Naive B cell (primary cell): ENCODE data around the gene TNF. TPM values are rescaled to one million over a fixed set of nuclear protein-coding genes. Genes with fewer than 3 reads are reported as not detected.

Experiments used
- ATAC-seq, 2 donors: fragments of 150-1000 bp; cut with Tn5 transposase; 2 replicates each; pipeline ENCODE4 v1.10.0; 2021; ENCODE audit warnings: low read depth in 2 of 2, mild to moderate bottlenecking in 2 of 2, moderate library complexity in 2 of 2
- DNase-seq: peaks from one replicate; pipeline ENCODE4 v3.0.0; 2022
- H3K27ac Mint-ChIP-seq, 6 donors: one replicate each; pipeline ENCODE4 v1.8.0; 2020 to 2022; ENCODE audit warnings: mild to moderate bottlenecking in 6 of 6, mixed read lengths in 6 of 6, moderate library complexity in 5 of 6, inconsistent platforms in 2 of 6
- H3K27me3 Mint-ChIP-seq, 3 donors: one replicate each; pipeline ENCODE4 v1.8.0; 2021 to 2022; ENCODE audit warnings: mixed read lengths in 3 of 3, mild to moderate bottlenecking in 1 of 3
- H3K36me3 Mint-ChIP-seq, 2 donors: one replicate each; pipeline ENCODE4 v1.8.0; 2020 to 2022; ENCODE audit warnings: mixed read lengths in 2 of 2, inconsistent platforms in 1 of 2, mild to moderate bottlenecking in 1 of 2
- H3K4me1 Mint-ChIP-seq, 3 donors: one replicate each; pipeline ENCODE4 v1.8.0; 2020 to 2022; ENCODE audit warnings: mixed read lengths in 3 of 3, inconsistent platforms in 1 of 3, mild to moderate bottlenecking in 1 of 3, moderate library complexity in 1 of 3
- H3K4me3 Mint-ChIP-seq, 8 donors: one replicate each; pipeline ENCODE4 v1.8.0; 2020 to 2022; ENCODE audit warnings: mild to moderate bottlenecking in 8 of 8, mixed read lengths in 8 of 8, moderate library complexity in 8 of 8, inconsistent platforms in 2 of 8
- H3K9me3 Mint-ChIP-seq, 7 donors: one replicate each; pipeline ENCODE4 v1.8.0; 2020 to 2022; ENCODE audit warnings: mixed read lengths in 7 of 7, mild to moderate bottlenecking in 5 of 7, inconsistent platforms in 2 of 7, moderate library complexity in 1 of 7
- polyA plus RNA-seq, 6 donors: library from polyadenylated mRNA; unstranded; fragments of 300-500 nt; fragmentation: Illumina TruSeq; gene quantifications; one replicate each; pipeline ENCODE4 v1.2.3, GENCODE V29; 2021; ENCODE audit warnings: low read depth in 6 of 6

TNF gene
- polyA plus RNA-seq: 1 to 10 TPM; 1.1 to 5.2 (median 2.6) TPM

DNA sequence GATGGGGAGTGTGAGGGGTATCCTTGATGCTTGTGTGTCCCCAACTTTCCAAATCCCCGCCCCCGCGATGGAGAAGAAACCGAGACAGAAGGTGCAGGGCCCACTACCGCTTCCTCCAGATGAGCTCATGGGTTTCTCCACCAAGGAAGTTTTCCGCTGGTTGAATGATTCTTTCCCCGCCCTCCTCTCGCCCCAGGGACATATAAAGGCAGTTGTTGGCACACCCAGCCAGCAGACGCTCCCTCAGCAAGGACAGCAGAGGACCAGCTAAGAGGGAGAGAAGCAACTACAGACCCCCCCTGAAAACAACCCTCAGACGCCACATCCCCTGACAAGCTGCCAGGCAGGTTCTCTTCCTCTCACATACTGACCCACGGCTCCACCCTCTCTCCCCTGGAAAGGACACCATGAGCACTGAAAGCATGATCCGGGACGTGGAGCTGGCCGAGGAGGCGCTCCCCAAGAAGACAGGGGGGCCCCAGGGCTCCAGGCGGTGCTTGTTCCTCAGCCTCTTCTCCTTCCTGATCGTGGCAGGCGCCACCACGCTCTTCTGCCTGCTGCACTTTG is at the start of gene TNF:
Gene TNF (plus strand): TSS at position 231 of the 567 bp plus-strand sequence. CDS start 177 bp downstream, at position 408.
- ATAC-seq (peak; percentile 20 to 32), DNase-seq (peak; percentile 65)
- Mint-ChIP-seq H3K4me3 (peak within 1 kb of the TSS; percentile 89 to 100 (median 98)), H3K4me1 (peaks cover 84 to 97% (median 93%) of the 10 kb centered on the region in 3 donors), H3K27me3 (no peaks in the 10 kb centered on the region), H3K9me3 (no peaks in the 10 kb centered on the region), H3K27ac (peak within 1 kb of the TSS; percentile 87 to 99 (median 97)), H3K36me3 (peaks cover 0 to 8% of the 10 kb centered on the region in 2 donors)

DNA sequence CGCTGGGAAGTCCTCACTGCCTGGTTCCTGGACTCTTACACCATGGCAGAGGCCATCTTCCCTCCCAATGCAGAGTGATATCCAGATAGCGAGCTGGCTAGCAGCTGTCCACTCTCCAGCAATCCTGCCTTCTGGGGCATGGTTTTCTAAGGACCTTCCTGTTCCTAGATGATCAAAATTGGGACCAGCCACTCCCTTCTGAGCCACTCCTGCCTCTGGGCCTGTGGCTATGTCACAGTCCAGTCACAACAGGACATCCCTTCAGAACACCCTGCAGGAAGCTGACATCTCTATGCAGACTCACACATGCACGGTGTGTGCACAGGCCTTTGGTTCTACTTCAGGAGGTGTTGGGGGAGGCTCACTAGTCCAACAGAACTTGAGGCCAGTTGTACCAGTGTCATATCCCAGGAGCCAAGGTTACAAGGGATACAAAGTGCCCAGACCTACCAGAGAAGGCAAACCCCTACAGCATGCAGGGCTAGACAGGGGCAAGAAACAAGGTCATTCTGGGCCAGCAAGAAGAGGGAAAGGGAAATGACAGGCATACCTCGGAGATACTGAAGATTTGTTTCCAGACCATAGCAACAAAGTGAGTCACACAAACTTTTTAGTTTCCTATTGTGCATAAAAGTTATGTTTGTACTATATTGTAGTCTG is 49.3 kb upstream of the TNF start:
- Mint-ChIP-seq H3K27ac (peak overlapping the region in 2 of 6 donors; percentile 27 to 83), H3K27me3 (no peaks in the 10 kb centered on the region), H3K4me1 (peaks cover 0 to 7% (median 5%) of the 10 kb centered on the region in 3 donors)

GRCh38 chr6:31528307-31528777 is 47.0 kb upstream of the TNF start:
- H3K36me3 Mint-ChIP-seq: peaks cover 6 to 13% of the 10 kb centered on the region in 2 donors
- no peak overlapping the region for H3K4me3 Mint-ChIP-seq
- H3K27ac Mint-ChIP-seq: peak overlapping the region in 3 of 6 donors; percentile 32 to 78 (median 53)
- peaks cover 2 to 12% (median 9%) of the 10 kb centered on the region in 3 donors for H3K4me1 Mint-ChIP-seq
- H3K9me3 Mint-ChIP-seq: no peaks in the 10 kb centered on the region
- ATAC-seq: no peak
- no peak for DNase-seq
- H3K27me3 Mint-ChIP-seq: no peaks in the 10 kb centered on the region

More for the DNA sequence above, 49.3 kb upstream of the TNF start:
- H3K4me3 Mint-ChIP-seq: peak overlapping the region in 1 of 8 donors; percentile 57
- ATAC-seq (no peak), DNase-seq (no peak)
- H3K36me3 Mint-ChIP-seq: peaks cover 6 to 11% of the 10 kb centered on the region in 2 donors
- no peaks in the 10 kb centered on the region for H3K9me3 Mint-ChIP-seq

DNA sequence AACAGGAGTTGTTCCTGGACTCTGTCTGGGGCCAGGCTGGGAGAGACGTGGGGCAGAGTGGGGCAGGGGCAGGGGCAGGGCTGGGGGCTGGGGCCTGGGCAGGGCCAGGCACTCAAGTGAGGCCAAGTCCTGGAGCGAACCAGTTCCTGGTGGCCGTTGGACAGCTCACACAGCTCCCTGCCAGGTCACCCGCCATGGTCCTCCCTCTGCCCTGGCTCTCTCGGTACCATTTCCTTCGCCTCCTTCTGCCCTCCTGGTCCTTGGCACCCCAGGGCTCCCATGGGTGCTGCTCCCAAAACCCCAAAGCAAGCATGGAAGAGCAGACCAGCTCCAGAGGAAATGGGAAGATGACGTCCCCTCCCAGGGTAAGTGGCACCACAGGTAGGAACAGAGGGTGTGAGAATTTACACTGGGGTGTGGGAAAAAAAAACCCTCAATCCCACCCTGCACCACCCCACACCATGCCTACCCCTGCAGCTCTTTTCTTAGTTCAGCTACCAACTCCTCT is 46.5 kb upstream of the TNF start, which contains the start of gene MCCD1:
Gene MCCD1 (plus strand): TSS at position 142 of the 508 bp plus-strand sequence. CDS start 53 bp downstream, at position 195.
- Mint-ChIP-seq H3K27ac (peak within 1 kb of the TSS in 4 of 6 donors; percentile 22 to 78 (median 42)), H3K9me3 (no peaks in the 10 kb centered on the region), H3K4me3 (no peak within 1 kb of the TSS), H3K4me1 (peaks cover 4 to 14% (median 9%) of the 10 kb centered on the region in 3 donors), H3K36me3 (peaks cover 6 to 13% of the 10 kb centered on the region in 2 donors), H3K27me3 (no peaks in the 10 kb centered on the region)
- DNase-seq (no peak), ATAC-seq (no peak)

GRCh38 chr6:31529329-31530150 is 45.8 kb upstream of the TNF start:
- DNase-seq (no peak), ATAC-seq (no peak)
- Mint-ChIP-seq H3K27me3 (no peaks in the 10 kb centered on the region), H3K4me3 (no peak overlapping the region), H3K4me1 (peaks cover 8 to 14% (median 9%) of the 10 kb centered on the region in 3 donors), H3K9me3 (no peaks in the 10 kb centered on the region), H3K36me3 (peaks cover 6 to 13% of the 10 kb centered on the region in 2 donors), H3K27ac (peak overlapping the region in 3 of 6 donors; percentile 12 to 53 (median 22))

DNA sequence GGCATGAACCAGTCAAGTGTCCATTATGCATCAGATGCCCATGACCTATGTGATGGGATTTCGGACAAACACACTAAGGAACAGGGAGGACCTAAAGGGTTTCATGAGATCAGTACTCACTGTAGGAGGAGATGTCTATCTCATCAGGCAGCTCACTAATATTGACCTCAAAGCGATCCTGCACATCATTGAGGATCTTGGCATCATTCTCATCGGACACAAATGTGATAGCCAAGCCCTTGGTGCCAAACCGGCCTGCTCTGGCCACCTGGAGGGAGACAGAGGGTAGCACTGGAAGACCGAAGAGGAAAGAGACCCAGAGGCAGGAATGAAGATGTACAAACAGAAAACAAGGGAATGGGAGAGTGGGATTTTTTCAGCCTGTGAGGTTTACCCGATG is 44.7 kb upstream of the TNF start:
- H3K27me3 Mint-ChIP-seq: no peaks in the 10 kb centered on the region
- DNase-seq: no peak
- H3K4me3 Mint-ChIP-seq: no peak overlapping the region
- peaks cover 10 to 14% (median 11%) of the 10 kb centered on the region in 3 donors for H3K4me1 Mint-ChIP-seq
- H3K36me3 Mint-ChIP-seq: peaks cover 11 to 13% of the 10 kb centered on the region in 2 donors
- no peaks in the 10 kb centered on the region for H3K9me3 Mint-ChIP-seq
- peak overlapping the region in 2 of 6 donors; percentile 4 to 67 for H3K27ac Mint-ChIP-seq
- no peak for ATAC-seq

DNA sequence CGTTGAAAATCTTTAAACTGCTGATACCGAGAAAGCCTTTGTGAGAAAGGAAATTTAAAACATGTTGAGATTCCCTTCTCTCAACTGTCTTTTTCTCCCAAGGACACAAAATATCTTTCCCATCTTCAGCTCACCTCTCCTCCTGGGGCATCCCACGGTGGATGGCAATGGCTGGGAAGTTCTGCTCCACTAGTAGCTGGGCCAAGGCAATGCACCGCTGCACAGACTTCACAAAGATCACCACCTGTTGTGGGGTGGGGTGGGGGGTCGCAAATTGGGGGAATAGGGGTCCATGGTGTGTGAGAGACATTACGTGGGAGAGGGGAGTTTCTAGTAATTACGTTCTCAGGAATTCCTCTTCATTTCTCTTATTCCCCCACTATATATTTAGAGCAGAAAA is 44.2 kb upstream of the TNF start:
- H3K36me3 Mint-ChIP-seq: peaks cover 13 to 16% of the 10 kb centered on the region in 2 donors
- peak overlapping the region in 1 of 6 donors; percentile 67 for H3K27ac Mint-ChIP-seq
- H3K9me3 Mint-ChIP-seq: no peaks in the 10 kb centered on the region
- peaks cover 15 to 18% (median 16%) of the 10 kb centered on the region in 3 donors for H3K4me1 Mint-ChIP-seq
- no peaks in the 10 kb centered on the region for H3K27me3 Mint-ChIP-seq
- H3K4me3 Mint-ChIP-seq: no peak overlapping the region
- DNase-seq: no peak
- no peak for ATAC-seq

- no peak for ATAC-seq
- no peaks in the 10 kb centered on the region for H3K27me3 Mint-ChIP-seq
- peaks cover 17 to 19% (median 18%) of the 10 kb centered on the region in 3 donors for H3K4me1 Mint-ChIP-seq
- no peaks in the 10 kb centered on the region for H3K9me3 Mint-ChIP-seq
- no peak for DNase-seq
- peaks cover 13 to 21% of the 10 kb centered on the region in 2 donors for H3K36me3 Mint-ChIP-seq
- peak overlapping the region in 3 of 6 donors; percentile 7 to 36 (median 22) for H3K27ac Mint-ChIP-seq
- no peak overlapping the region for H3K4me3 Mint-ChIP-seq
Observed at GRCh38 chr6:31531771-31532643, 43.4 kb upstream of the TNF start.

DNA sequence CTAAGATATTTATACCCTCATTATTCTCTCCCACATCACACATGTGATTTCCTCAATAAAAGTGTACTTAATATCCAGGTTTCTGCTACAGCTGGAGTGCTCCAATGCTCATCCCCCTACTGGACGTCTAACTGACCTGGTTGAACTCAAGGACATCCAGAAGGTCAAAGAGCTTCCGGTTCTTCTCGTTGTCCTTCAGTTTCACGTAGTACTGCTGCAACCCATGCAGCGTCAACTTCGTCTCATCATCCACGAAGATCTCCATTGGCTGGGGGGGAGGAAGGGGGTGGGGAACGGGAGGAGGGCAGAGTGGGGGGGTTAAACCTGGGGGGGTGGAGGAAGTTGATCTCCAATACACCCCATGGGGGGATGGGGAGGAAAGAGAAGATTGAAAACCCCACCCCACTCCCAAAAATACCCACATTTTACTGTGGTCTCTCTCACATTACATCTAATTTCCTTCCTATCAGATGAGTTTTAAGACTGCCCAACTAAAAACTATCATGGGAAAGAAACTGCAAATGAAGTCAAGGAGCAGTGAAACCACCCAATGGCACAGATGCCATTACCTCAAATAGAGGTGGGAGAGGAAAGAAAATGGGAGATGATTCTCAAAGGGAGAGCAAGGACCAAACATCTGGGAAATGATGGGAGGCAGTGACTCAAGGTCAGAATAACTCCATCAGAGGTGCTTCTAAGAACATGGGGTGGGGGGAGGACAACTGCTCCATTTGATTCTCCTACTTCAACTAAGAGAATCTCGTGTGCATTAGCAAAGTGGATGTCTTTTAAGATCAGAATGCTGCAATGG is 42.5 kb upstream of the TNF start:
- H3K36me3 Mint-ChIP-seq: peaks cover 13 to 21% of the 10 kb centered on the region in 2 donors
- no peaks in the 10 kb centered on the region for H3K9me3 Mint-ChIP-seq
- no peak for DNase-seq
- H3K4me1 Mint-ChIP-seq: peaks cover 17 to 19% (median 18%) of the 10 kb centered on the region in 3 donors
- no peak for ATAC-seq
- no peaks in the 10 kb centered on the region for H3K27me3 Mint-ChIP-seq
- peak overlapping the region in 1 of 6 donors; percentile 36 for H3K27ac Mint-ChIP-seq
- peak overlapping the region in 1 of 8 donors; percentile 64 for H3K4me3 Mint-ChIP-seq

- Mint-ChIP-seq H3K36me3 (peaks cover 16 to 21% of the 10 kb centered on the region in 2 donors), H3K4me3 (peak overlapping the region in 1 of 8 donors; percentile 64), H3K9me3 (no peaks in the 10 kb centered on the region), H3K27me3 (no peaks in the 10 kb centered on the region), H3K27ac (no peak overlapping the region), H3K4me1 (peaks cover 19 to 23% (median 21%) of the 10 kb centered on the region in 3 donors)
- DNase-seq: no peak
- no peak for ATAC-seq
Observed at GRCh38 chr6:31533455-31533841, 41.9 kb upstream of the TNF start.

DNA sequence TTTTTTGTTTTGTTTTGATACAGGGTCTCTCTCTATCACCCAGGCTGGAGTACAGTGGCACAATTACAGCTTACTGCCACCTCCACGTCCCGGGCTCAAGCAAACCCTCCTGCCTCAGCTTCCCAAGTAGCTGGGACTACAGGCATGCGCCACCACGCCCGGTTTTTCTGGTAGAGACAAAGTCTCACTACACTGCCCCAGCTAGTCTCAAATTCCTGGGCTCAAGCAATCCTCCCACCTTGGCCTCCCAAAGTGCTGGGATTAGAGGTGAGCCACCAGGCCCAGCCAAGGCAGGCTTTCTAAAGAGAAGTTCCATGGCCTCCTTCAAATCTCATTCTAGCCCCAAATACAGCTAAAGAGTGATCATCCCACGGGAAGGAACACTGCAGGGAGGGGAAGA is 41.4 kb upstream of the TNF start:
- ATAC-seq (no peak), DNase-seq (no peak)
- H3K4me1 Mint-ChIP-seq: peaks cover 24 to 28% (median 27%) of the 10 kb centered on the region in 3 donors
- peak overlapping the region in 3 of 6 donors; percentile 28 to 84 (median 54) for H3K27ac Mint-ChIP-seq
- H3K36me3 Mint-ChIP-seq: peaks cover 21% of the 10 kb centered on the region in 2 donors
- no peaks in the 10 kb centered on the region for H3K27me3 Mint-ChIP-seq
- no peak overlapping the region for H3K4me3 Mint-ChIP-seq
- H3K9me3 Mint-ChIP-seq: no peaks in the 10 kb centered on the region
